Tibial nerve (tissue), 4 donors: Measurements from ENCODE around the gene GMCL2.

ENCODE experiments used
- EP300 ChIP-seq, 2 donors: sonication (generic); formaldehyde crosslinking; IDR thresholded peaks; one replicate each; pipeline ENCODE4 v1.6.1; 2017; ENCODE audit warnings: antibody characterized with exemption in 2 of 2, mild to moderate bottlenecking in 1 of 2
- POLR2A ChIP-seq, 2 donors: fragments of 450-650 bp; IDR thresholded peaks; one replicate each; pipeline ENCODE4 v1.6.1; 2017; ENCODE audit warnings: antibody characterized with exemption in 2 of 2, mild to moderate bottlenecking in 2 of 2, moderate library complexity in 2 of 2
- TF ChIP-seq, protein P1 (sequence below), 5 experiments: fragments of 200-600 bp in 3 of 5; fragments of 450-650 bp in 2 of 5; sonication (generic) in 3 of 5; IDR thresholded peaks; one replicate each; pipeline ENCODE4 v1.5.1; 2016 to 2019; ENCODE audit warnings: antibody characterized with exemption in 5 of 5, mild to moderate bottlenecking in 3 of 5, moderate library complexity in 2 of 5

DNA sequence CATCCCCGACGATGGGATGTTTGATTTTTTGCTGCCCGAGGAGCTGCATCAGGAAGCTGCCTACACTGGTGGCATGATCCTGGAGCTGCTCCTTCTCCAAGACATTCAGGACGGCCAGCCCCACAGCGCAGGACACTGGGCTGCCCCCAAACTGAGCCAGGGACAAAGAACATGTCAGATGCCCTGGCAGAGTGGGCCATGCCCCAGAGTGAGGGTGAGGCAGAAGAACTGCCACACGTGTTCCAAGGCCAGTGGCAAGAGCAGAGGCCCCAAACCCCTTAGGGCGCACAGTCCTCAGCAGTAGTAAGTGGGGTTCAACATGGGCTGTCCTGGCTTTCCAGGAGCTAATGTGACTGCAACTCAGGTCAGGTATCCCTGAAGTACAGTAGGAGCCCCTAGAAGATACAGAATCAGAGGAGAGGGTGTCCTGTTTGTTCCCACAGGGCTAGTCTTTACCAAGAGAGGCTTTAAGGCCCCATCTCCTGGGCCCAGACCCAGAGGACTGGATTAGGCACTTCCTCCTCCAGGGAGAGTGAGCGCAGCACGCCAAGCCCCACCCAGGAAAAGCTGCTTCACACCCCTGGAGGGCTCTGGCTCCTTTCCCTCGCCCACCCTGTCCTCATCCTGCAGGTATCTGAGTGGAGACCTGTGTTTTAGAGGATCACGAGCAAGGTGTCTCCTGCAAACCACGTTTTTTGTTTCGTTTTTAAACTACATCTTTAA lies 28.3 kb upstream of the GMCL2 start:
- TF ChIP-seq POLR2A (IDR thresholded peaks at IDR 0.05) (no peak), EP300 (IDR thresholded peaks at IDR 0.05) (no peak)
- TF ChIP-seq, protein P1, sequence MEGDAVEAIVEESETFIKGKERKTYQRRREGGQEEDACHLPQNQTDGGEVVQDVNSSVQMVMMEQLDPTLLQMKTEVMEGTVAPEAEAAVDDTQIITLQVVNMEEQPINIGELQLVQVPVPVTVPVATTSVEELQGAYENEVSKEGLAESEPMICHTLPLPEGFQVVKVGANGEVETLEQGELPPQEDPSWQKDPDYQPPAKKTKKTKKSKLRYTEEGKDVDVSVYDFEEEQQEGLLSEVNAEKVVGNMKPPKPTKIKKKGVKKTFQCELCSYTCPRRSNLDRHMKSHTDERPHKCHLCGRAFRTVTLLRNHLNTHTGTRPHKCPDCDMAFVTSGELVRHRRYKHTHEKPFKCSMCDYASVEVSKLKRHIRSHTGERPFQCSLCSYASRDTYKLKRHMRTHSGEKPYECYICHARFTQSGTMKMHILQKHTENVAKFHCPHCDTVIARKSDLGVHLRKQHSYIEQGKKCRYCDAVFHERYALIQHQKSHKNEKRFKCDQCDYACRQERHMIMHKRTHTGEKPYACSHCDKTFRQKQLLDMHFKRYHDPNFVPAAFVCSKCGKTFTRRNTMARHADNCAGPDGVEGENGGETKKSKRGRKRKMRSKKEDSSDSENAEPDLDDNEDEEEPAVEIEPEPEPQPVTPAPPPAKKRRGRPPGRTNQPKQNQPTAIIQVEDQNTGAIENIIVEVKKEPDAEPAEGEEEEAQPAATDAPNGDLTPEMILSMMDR (IDR thresholded peaks at IDR 0.05): no peak
